Stomach (tissue), 4 donors: ENCODE data around the gene CARD10.

Experiments
- POLR2AphosphoS5 ChIP-seq, 3 donors: sonication (generic); formaldehyde crosslinking; IDR thresholded peaks; one replicate each; pipeline ENCODE4 v1.6.1; 2016; ENCODE audit warnings: antibody characterized with exemption in 3 of 3
- TF ChIP-seq, protein P1 (sequence below), 7 experiments: fragments of 450-650 bp in 4 of 7; fragments of 200-600 bp in 3 of 7; sonication (generic) in 3 of 7; IDR thresholded peaks; one replicate each; pipeline ENCODE4 v1.5.1; 2016 to 2019; ENCODE audit warnings: antibody characterized with exemption in 7 of 7, control low read depth in 2 of 7, mild to moderate bottlenecking in 1 of 7

- TF ChIP-seq, protein P1, sequence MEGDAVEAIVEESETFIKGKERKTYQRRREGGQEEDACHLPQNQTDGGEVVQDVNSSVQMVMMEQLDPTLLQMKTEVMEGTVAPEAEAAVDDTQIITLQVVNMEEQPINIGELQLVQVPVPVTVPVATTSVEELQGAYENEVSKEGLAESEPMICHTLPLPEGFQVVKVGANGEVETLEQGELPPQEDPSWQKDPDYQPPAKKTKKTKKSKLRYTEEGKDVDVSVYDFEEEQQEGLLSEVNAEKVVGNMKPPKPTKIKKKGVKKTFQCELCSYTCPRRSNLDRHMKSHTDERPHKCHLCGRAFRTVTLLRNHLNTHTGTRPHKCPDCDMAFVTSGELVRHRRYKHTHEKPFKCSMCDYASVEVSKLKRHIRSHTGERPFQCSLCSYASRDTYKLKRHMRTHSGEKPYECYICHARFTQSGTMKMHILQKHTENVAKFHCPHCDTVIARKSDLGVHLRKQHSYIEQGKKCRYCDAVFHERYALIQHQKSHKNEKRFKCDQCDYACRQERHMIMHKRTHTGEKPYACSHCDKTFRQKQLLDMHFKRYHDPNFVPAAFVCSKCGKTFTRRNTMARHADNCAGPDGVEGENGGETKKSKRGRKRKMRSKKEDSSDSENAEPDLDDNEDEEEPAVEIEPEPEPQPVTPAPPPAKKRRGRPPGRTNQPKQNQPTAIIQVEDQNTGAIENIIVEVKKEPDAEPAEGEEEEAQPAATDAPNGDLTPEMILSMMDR (IDR thresholded peaks at IDR 0.05): no peak
- no peak for TF ChIP-seq POLR2AphosphoS5 (IDR thresholded peaks at IDR 0.05)
These were observed 25.2 kb downstream of the CARD10 start for GRCh38 chr22:37493979-37494378.
